ENCODE data around the gene HOXC9.

Gene HOXC9

GRCh38 chr12:54039417-54040147 is 39.6 kb downstream of the HOXC9 start (continued):
- TF ChIP-seq, protein P1, sequence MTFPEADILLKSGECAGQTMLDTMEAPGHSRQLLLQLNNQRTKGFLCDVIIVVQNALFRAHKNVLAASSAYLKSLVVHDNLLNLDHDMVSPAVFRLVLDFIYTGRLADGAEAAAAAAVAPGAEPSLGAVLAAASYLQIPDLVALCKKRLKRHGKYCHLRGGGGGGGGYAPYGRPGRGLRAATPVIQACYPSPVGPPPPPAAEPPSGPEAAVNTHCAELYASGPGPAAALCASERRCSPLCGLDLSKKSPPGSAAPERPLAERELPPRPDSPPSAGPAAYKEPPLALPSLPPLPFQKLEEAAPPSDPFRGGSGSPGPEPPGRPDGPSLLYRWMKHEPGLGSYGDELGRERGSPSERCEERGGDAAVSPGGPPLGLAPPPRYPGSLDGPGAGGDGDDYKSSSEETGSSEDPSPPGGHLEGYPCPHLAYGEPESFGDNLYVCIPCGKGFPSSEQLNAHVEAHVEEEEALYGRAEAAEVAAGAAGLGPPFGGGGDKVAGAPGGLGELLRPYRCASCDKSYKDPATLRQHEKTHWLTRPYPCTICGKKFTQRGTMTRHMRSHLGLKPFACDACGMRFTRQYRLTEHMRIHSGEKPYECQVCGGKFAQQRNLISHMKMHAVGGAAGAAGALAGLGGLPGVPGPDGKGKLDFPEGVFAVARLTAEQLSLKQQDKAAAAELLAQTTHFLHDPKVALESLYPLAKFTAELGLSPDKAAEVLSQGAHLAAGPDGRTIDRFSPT (tag by site-specific recombination; IDR thresholded peaks at IDR 0.05): peak; percentile 18; the same call in 1 of the 2 replicates
- TF ChIP-seq ZBTB48 (tag by site-specific recombination; IDR thresholded peaks at IDR 0.05) (peak; percentile 87), KLF1 (tag by site-specific recombination; IDR thresholded peaks at IDR 0.05) (peak; percentile 91), ZNF23 (tag by site-specific recombination; IDR thresholded peaks at IDR 0.05; ENCODE audit: borderline replicate concordance) (no peak), ZSCAN30 (tag by site-specific recombination; IDR thresholded peaks at IDR 0.05) (no peak; the same call in 1 of the 2 replicates), GLIS1 (tag by site-specific recombination; IDR thresholded peaks at IDR 0.05) (peak; percentile 73), GLIS2 (tag by site-specific recombination; IDR thresholded peaks at IDR 0.05) (peak; percentile 58), ZXDB (tag by site-specific recombination; IDR thresholded peaks at IDR 0.05) (peak; percentile 16), PRDM4 (tag by site-specific recombination; IDR thresholded peaks at IDR 0.05) (peak; percentile 100), IKZF3 (tag by site-specific recombination; IDR thresholded peaks at IDR 0.05) (peak; percentile 96), ZNF580 (tag by site-specific recombination; IDR thresholded peaks at IDR 0.05) (no peak), ZNF660 (tag by site-specific recombination; IDR thresholded peaks at IDR 0.05) (peak; percentile 100), WT1 (tag by site-specific recombination; IDR thresholded peaks at IDR 0.05) (peak; percentile 92), ZFHX2 (tag by site-specific recombination; conservative IDR thresholded peaks at IDR 0.05) (peak; percentile 29; the same call in 1 of the 2 replicates), ZNF629 (tag by site-specific recombination; IDR thresholded peaks at IDR 0.05) (0 out of 2 replicates have a peak, but pooled peaks have one; percentile 7), EGR2 (tag by site-specific recombination; IDR thresholded peaks at IDR 0.05; ENCODE audit: low read depth) (peak; percentile 14; the same call in 1 of the 2 replicates), ZNF26 (tag by site-specific recombination; IDR thresholded peaks at IDR 0.05) (no peak), REPIN1 (tag by site-specific recombination; IDR thresholded peaks at IDR 0.05; ENCODE audit: low read depth) (no peak), PRDM1 (tag by site-specific recombination; IDR thresholded peaks at IDR 0.05) (peak; percentile 89), ZNF423 (tag by site-specific recombination; IDR thresholded peaks at IDR 0.05) (peak; percentile 65; the same call in 1 of the 2 replicates), ZNF548 (tag by site-specific recombination; IDR thresholded peaks at IDR 0.05) (no peak), ZBTB11 (tag by site-specific recombination; conservative IDR thresholded peaks at IDR 0.05; ENCODE audit: low read depth) (0 out of 2 replicates have a peak, but pooled peaks have one; percentile 4), BCL11B (tag by site-specific recombination; IDR thresholded peaks at IDR 0.05; ENCODE audit: low read depth) (peak; percentile 66), ZBTB17 (tag by site-specific recombination; IDR thresholded peaks at IDR 0.05) (no peak), ZBTB8A (tag by site-specific recombination; IDR thresholded peaks at IDR 0.05) (peak; percentile 33)
- TF ChIP-seq, protein P2, sequence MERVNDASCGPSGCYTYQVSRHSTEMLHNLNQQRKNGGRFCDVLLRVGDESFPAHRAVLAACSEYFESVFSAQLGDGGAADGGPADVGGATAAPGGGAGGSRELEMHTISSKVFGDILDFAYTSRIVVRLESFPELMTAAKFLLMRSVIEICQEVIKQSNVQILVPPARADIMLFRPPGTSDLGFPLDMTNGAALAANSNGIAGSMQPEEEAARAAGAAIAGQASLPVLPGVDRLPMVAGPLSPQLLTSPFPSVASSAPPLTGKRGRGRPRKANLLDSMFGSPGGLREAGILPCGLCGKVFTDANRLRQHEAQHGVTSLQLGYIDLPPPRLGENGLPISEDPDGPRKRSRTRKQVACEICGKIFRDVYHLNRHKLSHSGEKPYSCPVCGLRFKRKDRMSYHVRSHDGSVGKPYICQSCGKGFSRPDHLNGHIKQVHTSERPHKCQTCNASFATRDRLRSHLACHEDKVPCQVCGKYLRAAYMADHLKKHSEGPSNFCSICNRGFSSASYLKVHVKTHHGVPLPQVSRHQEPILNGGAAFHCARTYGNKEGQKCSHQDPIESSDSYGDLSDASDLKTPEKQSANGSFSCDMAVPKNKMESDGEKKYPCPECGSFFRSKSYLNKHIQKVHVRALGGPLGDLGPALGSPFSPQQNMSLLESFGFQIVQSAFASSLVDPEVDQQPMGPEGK (tag by site-specific recombination; IDR thresholded peaks at IDR 0.05): peak; percentile 82; the same call in 1 of the 2 replicates

Data from HEK293 (cell line).